HL-60 (cell line): ENCODE measurements around the gene NDUFA11.

Source experiments
- DNase-seq, 2 experiments: peaks; one replicate each; pipeline ENCODE4 v3.0.0-alpha.2; 2010 to 2020; ENCODE audit warnings: low read depth in 1 of 2, low spot score in 1 of 2
- H3K27ac ChIP-seq: fragments of 250-450 bp; sonication (Bioruptor Pico); replicated peaks from 2 replicates; pipeline ENCODE4 v1.5.1; 2020; ENCODE audit warnings: mild to moderate bottlenecking, moderate library complexity
- H3K27me3 ChIP-seq: fragments of 250-450 bp; sonication (Bioruptor Pico); 2 replicates; pipeline ENCODE4 v1.5.1; 2021; ENCODE audit warnings: mild to moderate bottlenecking, moderate library complexity; ENCODE audit not compliant: insufficient read depth, poor library complexity, severe bottlenecking
- H3K4me3 ChIP-seq: replicated peaks from 2 replicates; pipeline ENCODE4 v1.5.1; 2011; ENCODE audit warnings: mild to moderate bottlenecking, control low read depth, low read length; ENCODE audit not compliant: insufficient read depth
- CTCF ChIP-seq: IDR thresholded peaks from one replicate; pipeline ENCODE4 v1.5.1; 2011; ENCODE audit warnings: low read length, control low read depth, inconsistent platforms; ENCODE audit not compliant: insufficient read depth
- GABPA ChIP-seq: IDR thresholded peaks from 2 replicates; pipeline ENCODE4 v1.6.1; 2012; ENCODE audit warnings: low read depth
- POLR2AphosphoS5 ChIP-seq: IDR thresholded peaks from 2 replicates; pipeline ENCODE4 v1.6.1; 2012; ENCODE audit warnings: low read depth
- REST ChIP-seq: IDR thresholded peaks from 2 replicates; pipeline ENCODE4 v1.6.1; 2012; ENCODE audit warnings: low read depth; ENCODE audit not compliant: insufficient replicate concordance
- SPI1 ChIP-seq: IDR thresholded peaks from 2 replicates; pipeline ENCODE4 v1.6.1; 2012; ENCODE audit warnings: low read depth, mild to moderate bottlenecking, borderline replicate concordance

Gene NDUFA11

DNA sequence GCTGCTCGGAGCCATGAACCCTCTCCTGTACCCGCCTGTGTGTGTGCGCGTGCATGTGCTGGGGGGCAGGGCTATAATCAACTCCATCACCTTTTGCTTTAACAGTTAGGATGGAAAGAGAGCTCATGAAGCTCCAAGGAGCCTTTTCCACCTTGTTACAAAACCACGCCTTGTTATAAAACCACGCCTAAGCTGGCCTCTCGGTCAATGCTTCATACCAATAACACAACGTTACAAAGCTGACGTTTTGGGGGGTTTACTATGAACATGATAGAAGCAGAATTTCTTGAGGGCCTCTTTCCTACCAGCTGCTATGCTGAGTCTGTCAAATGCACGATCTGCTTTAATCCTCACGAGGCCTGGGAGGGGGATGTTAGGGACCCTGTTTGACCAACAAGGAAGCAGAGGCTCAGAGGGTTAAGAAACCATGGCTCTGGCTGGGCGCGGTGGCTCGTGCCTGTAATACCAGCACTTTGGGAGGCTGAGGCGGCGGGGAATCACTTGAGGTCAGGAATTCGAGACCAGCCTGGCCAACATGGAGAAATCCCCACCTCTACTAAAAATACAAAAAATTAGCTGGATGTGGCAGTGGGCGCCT, 22.3 kb upstream of the NDUFA11 start:
- TF ChIP-seq GABPA (no peak), REST (no peak)
- no peak overlapping the region for H3K4me3 ChIP-seq
- no peak overlapping the region for H3K27ac ChIP-seq
- no peak for DNase-seq
- H3K27me3 ChIP-seq, result no peaks in the 10 kb centered on the region

GRCh38 chr19:5923356-5923755, 19.8 kb upstream of the NDUFA11 start:
- no peak overlapping the region for H3K4me3 ChIP-seq
- no peak overlapping the region for H3K27ac ChIP-seq
- H3K27me3 ChIP-seq, result no peaks in the 10 kb centered on the region
- no peak for DNase-seq
- TF ChIP-seq GABPA (no peak), POLR2AphosphoS5 (no peak), CTCF (no peak), SPI1 (no peak), REST (no peak)

DNA sequence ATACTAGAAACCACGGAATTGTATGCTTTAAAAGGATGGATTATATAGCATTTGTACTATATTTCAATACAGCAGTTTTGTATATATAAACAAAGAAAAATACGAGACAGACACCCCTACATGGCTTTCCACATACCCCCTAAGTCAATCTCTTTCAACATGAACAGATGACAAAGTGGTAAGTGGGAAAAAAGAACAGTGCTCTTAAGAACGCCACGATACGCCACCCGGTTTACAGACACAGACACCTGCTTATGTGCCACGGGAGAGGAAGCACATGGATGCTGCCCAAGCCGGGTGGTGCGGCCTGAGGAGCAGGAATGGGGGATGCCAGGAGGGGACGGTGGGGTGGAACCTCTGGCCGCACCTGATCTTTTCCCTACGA, 18.6 kb upstream of the NDUFA11 start:
- TF ChIP-seq POLR2AphosphoS5 (no peak), REST (no peak), GABPA (no peak), SPI1 (no peak), CTCF (no peak)
- H3K27ac ChIP-seq, result no peak overlapping the region
- H3K4me3 ChIP-seq, result no peak overlapping the region
- DNase-seq, result no peak
- H3K27me3 ChIP-seq, result no peaks in the 10 kb centered on the region
